Gastroesophageal sphincter (tissue), 4 donors: Measurements from ENCODE around the gene AIG1. TPM values are rescaled to one million over a fixed set of nuclear protein-coding genes. Genes with fewer than 3 reads are reported as not detected.

Experiments used
- ATAC-seq: fragments of 150-250 bp; one replicate; pipeline ENCODE4 v1.9.1; 2016; ENCODE audit warnings: mild to moderate bottlenecking, moderate library complexity
- H3K27ac ChIP-seq, 4 donors: fragments of 200-600 bp; sonication (generic) in 3 of 4; 1 replicate in 3 of 4; 2 replicates in 1 of 4; pipeline ENCODE4 v1.5.1; 2016 to 2019
- H3K27me3 ChIP-seq: fragments of 200-600 bp; sonication (generic); one replicate; pipeline ENCODE4 v1.5.1; 2019
- H3K36me3 ChIP-seq, 2 donors: fragments of 200-600 bp; sonication (generic); one replicate each; pipeline ENCODE4 v1.5.1; 2019; ENCODE audit warnings: control low read depth in 1 of 2
- H3K4me1 ChIP-seq, 3 donors: fragments of 200-600 bp; sonication (generic); 1 replicate in 2 of 3; 2 replicates in 1 of 3; pipeline ENCODE4 v1.5.1; 2016 to 2019; ENCODE audit warnings: control low read depth in 2 of 3
- H3K4me3 ChIP-seq, 2 donors: fragments of 200-600 bp; sonication (generic); one replicate each; pipeline ENCODE4 v1.5.1; 2019; ENCODE audit warnings: mild to moderate bottlenecking in 1 of 2, moderate library complexity in 1 of 2
- H3K9me3 ChIP-seq, 3 donors: fragments of 200-600 bp; sonication (generic); one replicate each; pipeline ENCODE4 v1.5.1; 2017 to 2019; ENCODE audit warnings: control low read depth in 2 of 3
- EP300 ChIP-seq: sonication (generic); formaldehyde crosslinking; IDR thresholded peaks from one replicate; pipeline ENCODE4 v1.6.1; 2017; ENCODE audit warnings: antibody characterized with exemption, mild to moderate bottlenecking
- POLR2A ChIP-seq, 2 donors: fragments of 450-650 bp; IDR thresholded peaks; one replicate each; pipeline ENCODE4 v1.6.1; 2017; ENCODE audit warnings: antibody characterized with exemption in 2 of 2, mild to moderate bottlenecking in 2 of 2, moderate library complexity in 1 of 2
- POLR2AphosphoS5 ChIP-seq: sonication (generic); formaldehyde crosslinking; IDR thresholded peaks from one replicate; pipeline ENCODE4 v1.6.1; 2017; ENCODE audit warnings: antibody characterized with exemption
- WGBS, 2 donors: methylation state at CpG; one replicate each; pipeline ENCODE4 v1.1.5; 2018; ENCODE audit warnings: low coverage in 1 of 2; 5-methylcytosine and 5-hydroxymethylcytosine counted together
- total RNA-seq, 4 donors: library from RNA; depleted of rRNA; stranded (reverse); fragments of >200 nt; gene quantifications; one replicate each; pipeline ENCODE4 v1.1.0, GENCODE V29; 2016
- TF ChIP-seq, protein P1 (sequence below), 4 experiments: fragments of 200-600 bp in 2 of 4; fragments of 450-650 bp in 2 of 4; sonication (generic) in 1 of 4; IDR thresholded peaks; one replicate each; pipeline ENCODE4 v1.5.1; 2017 to 2019; ENCODE audit warnings: antibody characterized with exemption in 4 of 4, mild to moderate bottlenecking in 2 of 4, moderate library complexity in 2 of 4

Gene AIG1
- total RNA-seq, 4 donors from 2014 or later = 24.0 to 42.0 (median 31.5) TPM

DNA sequence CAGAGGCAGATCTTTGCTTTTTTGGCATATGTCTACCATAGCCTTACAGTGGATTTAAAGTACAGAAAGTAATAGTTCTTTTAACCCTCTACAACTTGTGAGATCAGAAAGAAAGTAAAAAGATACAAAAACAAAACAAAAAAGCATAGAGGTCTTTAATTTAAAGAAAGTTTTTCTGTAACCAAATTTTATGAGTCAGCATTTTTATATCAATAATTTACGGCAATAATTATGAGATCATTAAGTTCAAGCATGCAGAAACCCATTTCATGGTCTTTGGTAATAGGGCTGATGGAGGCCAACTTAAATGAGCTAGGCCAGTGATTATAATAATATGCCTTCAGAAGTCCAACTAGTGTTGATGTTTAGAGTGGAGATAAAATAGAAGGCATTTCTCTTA lies 145.9 kb downstream of the AIG1 start:
- Histone ChIP-seq H3K4me3 (no peak overlapping the region), H3K4me1 (peaks cover 2 to 30% (median 3%) of the 10 kb centered on the region in 3 donors), H3K36me3 (peaks cover 0 to 6% of the 10 kb centered on the region in 2 donors), H3K9me3 (peaks cover 0 to 12% (median 0%) of the 10 kb centered on the region in 3 donors), H3K27ac (peak overlapping the region in 3 of 4 donors; percentile 24 to 34 (median 26)), H3K27me3 (no peaks in the 10 kb centered on the region)
- ATAC-seq = no peak
- TF ChIP-seq POLR2AphosphoS5 = no peak
- TF ChIP-seq, protein P1, sequence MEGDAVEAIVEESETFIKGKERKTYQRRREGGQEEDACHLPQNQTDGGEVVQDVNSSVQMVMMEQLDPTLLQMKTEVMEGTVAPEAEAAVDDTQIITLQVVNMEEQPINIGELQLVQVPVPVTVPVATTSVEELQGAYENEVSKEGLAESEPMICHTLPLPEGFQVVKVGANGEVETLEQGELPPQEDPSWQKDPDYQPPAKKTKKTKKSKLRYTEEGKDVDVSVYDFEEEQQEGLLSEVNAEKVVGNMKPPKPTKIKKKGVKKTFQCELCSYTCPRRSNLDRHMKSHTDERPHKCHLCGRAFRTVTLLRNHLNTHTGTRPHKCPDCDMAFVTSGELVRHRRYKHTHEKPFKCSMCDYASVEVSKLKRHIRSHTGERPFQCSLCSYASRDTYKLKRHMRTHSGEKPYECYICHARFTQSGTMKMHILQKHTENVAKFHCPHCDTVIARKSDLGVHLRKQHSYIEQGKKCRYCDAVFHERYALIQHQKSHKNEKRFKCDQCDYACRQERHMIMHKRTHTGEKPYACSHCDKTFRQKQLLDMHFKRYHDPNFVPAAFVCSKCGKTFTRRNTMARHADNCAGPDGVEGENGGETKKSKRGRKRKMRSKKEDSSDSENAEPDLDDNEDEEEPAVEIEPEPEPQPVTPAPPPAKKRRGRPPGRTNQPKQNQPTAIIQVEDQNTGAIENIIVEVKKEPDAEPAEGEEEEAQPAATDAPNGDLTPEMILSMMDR (IDR thresholded peaks at IDR 0.05) = no peak
- no peak for TF ChIP-seq POLR2A (IDR thresholded peaks at IDR 0.05)
- no peak for TF ChIP-seq EP300
- WGBS, 2 donors = 56 to 77% methylated on average over 1 of the region's 1 CpG

DNA sequence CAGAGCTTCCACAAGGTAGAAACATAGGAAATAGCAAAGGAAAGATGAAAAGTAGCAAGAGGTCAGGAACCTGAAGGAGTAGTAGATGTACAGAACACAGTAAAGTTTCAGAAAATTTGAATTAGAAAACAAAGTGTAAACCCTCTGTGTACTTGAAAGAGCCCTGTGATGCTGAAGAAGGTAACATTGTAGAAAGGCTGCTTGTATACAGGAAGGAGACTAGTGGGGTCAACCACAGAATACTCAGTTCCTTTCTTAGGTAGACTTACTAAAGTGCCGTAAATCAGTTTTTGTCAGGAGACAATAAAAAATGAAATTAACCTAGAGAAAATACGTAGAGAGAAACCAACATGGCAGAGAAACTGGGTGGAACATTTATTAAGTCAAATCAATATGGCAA lies 149.7 kb downstream of the AIG1 start:
- Histone ChIP-seq H3K27me3 (no peaks in the 10 kb centered on the region), H3K4me3 (no peak overlapping the region), H3K36me3 (no peaks in the 10 kb centered on the region), H3K9me3 (no peaks in the 10 kb centered on the region), H3K27ac (no peak overlapping the region), H3K4me1 (peaks cover 2 to 28% (median 3%) of the 10 kb centered on the region in 3 donors)
- 93 to 94% methylated on average over 2 of the region's 2 CpGs for WGBS, 2 donors
- no peak for ATAC-seq
- TF ChIP-seq EP300 = no peak
- TF ChIP-seq, protein P1 (IDR thresholded peaks at IDR 0.05) = no peak
- TF ChIP-seq POLR2AphosphoS5 = no peak
- TF ChIP-seq POLR2A (IDR thresholded peaks at IDR 0.05) = no peak

DNA sequence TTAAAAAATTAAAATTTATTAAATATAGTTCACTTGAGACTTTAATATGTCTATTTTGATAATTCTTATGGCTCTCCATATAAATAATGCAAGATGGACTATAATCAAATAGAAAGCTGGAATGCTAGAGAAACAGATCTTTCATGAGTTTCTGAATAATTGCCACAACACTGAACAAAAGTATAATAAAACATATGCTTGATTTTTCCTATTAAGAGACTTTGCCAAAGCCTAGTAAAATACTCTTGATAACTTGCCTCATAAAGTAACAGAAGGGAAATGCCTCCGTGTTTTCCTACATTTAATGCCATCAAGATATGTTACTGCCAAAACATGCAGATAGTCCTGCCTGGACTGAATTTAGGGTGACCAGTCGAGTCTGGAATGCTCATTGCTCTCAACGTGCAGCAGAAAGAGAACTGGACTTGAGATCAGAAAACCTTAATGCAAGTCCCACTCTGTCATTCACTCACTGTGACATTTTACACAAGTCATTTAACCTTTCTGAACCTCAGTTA lies 153.2 kb downstream of the AIG1 start:
- H3K27ac ChIP-seq = no peak overlapping the region
- no peak overlapping the region for H3K4me3 ChIP-seq
- no peaks in the 10 kb centered on the region for H3K36me3 ChIP-seq
- TF ChIP-seq POLR2AphosphoS5 (no peak), POLR2A (IDR thresholded peaks at IDR 0.05) (no peak), EP300 (no peak)
- TF ChIP-seq, protein P1 (IDR thresholded peaks at IDR 0.05) = no peak
- 28 to 56% methylated on average over 3 of the region's 3 CpGs for WGBS, 2 donors
- ATAC-seq = no peak
- H3K4me1 ChIP-seq = peaks cover 0 to 12% (median 0%) of the 10 kb centered on the region in 3 donors
- H3K9me3 ChIP-seq = no peaks in the 10 kb centered on the region
- H3K27me3 ChIP-seq = no peaks in the 10 kb centered on the region

DNA sequence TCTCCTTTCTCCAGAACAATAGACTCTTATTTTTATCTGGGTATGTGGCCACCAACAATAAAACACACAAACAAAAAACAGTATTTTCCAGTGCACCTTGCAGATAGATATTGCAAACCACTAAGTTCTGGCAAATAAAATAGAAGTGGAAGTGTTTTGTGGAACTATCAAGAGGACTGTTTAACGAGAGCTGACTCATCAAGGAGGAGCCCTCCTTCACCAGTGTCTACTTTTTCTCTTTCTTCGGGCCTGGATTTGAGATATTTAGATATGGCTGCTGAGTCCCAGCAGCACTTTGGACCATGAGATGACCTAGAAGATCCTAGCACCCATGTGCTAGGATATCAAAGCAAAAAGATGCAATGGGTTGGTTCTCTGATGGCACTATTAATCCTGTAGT lies 154.7 kb downstream of the AIG1 start:
- WGBS, 2 donors = 35 to 39% methylated on average over 2 of the region's 2 CpGs
- no peaks in the 10 kb centered on the region for H3K36me3 ChIP-seq
- no peaks in the 10 kb centered on the region for H3K9me3 ChIP-seq
- H3K4me3 ChIP-seq = no peak overlapping the region
- no peaks in the 10 kb centered on the region for H3K27me3 ChIP-seq
- no peak overlapping the region for H3K27ac ChIP-seq
- H3K4me1 ChIP-seq = peaks cover 0 to 12% (median 0%) of the 10 kb centered on the region in 3 donors
- TF ChIP-seq POLR2AphosphoS5 = no peak
- no peak for ATAC-seq

DNA sequence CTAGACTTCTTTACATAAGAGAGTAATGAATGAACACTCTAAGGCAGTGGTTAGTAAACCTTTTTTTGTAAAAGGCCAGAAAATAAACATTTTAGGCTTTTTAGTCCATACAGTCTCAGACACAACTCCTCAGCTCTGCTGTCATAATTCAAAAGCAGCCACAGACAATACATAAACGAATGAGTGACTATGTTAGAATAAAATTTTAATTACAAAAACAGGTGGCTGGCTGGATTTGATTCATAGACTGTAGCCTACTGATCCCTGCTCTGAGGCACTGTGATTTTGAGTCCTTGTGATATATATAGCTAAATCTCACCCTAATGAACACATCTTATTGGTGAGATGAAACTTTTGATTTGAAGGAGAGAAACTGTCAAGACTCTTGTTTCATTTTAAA lies 155.1 kb downstream of the AIG1 start:
- Histone ChIP-seq H3K36me3 (no peaks in the 10 kb centered on the region), H3K9me3 (no peaks in the 10 kb centered on the region), H3K27me3 (no peaks in the 10 kb centered on the region), H3K4me3 (no peak overlapping the region), H3K4me1 (peaks cover 0 to 12% (median 0%) of the 10 kb centered on the region in 3 donors), H3K27ac (no peak overlapping the region)
- no peak for ATAC-seq
- 9 to 27% methylated on average over 1 of the region's 1 CpG for WGBS, 2 donors
- TF ChIP-seq, protein P1 (IDR thresholded peaks at IDR 0.05) = no peak
- TF ChIP-seq POLR2AphosphoS5 (no peak), POLR2A (IDR thresholded peaks at IDR 0.05) (no peak), EP300 (no peak)
